ENCODE measurements around the gene NFIB.

NFIB gene

GRCh38 chr9:14209399-14210345, 104.3 kb downstream of the NFIB start:
- Histone ChIP-seq H3K9ac (ENCODE audit: low read length) (no peak overlapping the region), H3K4me1 (ENCODE audit: low read length) (no peaks in the 10 kb centered on the region), H3K9me3 (replicated peaks; ENCODE audit: insufficient read depth, low read length) (no peaks in the 10 kb centered on the region), H3K36me3 (replicated peaks; ENCODE audit: insufficient read depth, low read length) (no peaks in the 10 kb centered on the region), H3K79me2 (ENCODE audit: low read length) (no peaks in the 10 kb centered on the region), H3K4me3 (ENCODE audit: low read length) (no peak overlapping the region), H3F3A (ENCODE audit: insufficient read depth, low read length) (no peaks in the 10 kb centered on the region), H2AFZ (ENCODE audit: low read length) (no peak overlapping the region), H3K9me2 (replicated peaks; ENCODE audit: insufficient read depth, low read length) (no peaks in the 10 kb centered on the region), H4K20me1 (ENCODE audit: insufficient read depth, low read length) (no peaks in the 10 kb centered on the region), H3K4me2 (ENCODE audit: low read depth, low read length) (no peak overlapping the region), H3K27ac (ENCODE audit: low read length) (no peak overlapping the region), H3K27me3 (replicated peaks; ENCODE audit: insufficient read depth, low read length) (no peaks in the 10 kb centered on the region)
- TF ChIP-seq CTCF (IDR thresholded peaks at IDR 0.05; ENCODE audit: low read length) (no peak), EZH2 (optimal IDR thresholded peaks at IDR 0.05; ENCODE audit: low read depth, low read length) (no peak), EZH2phosphoT487 (IDR thresholded peaks at IDR 0.05; ENCODE audit: low read length) (no peak)
- DNase-seq = no peak

DNA sequence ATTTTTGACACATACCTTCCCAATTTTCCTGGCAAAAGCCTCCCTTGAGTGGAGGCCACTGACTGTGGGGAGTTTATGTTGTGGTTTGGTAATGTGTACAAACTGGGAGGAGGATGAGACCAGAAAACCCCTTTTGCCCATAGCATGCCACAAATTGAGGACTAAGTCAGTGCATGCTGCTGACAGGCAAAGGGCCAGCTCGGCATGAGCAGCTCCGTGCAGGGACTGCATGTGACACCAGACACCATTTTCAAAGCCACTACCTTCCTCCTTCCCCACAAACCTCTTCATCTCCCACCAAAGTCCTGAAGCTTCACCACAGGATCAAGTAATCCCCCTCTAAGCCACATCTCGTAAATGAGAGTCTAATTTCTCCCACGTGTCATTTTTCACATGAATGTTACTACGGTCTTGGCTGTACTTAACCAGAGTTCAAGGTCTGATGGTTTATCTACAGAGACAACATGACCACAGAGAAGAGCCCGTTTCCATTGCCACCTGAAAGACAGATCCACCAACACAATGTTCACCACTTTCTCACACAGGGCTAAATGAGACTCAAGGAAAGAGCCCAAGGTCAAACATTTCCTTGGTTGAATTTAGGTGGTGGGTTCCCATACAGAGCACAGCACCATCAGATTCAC, 106.5 kb downstream of the NFIB start:
- no peak for DNase-seq
- no peaks in the 10 kb centered on the region for H3K4me1 ChIP-seq (ENCODE audit: low read length)
- H3K4me2 ChIP-seq (ENCODE audit: low read depth, low read length) = no peak overlapping the region
- H3K79me2 ChIP-seq (ENCODE audit: low read length) = no peaks in the 10 kb centered on the region
- H3K36me3 ChIP-seq (replicated peaks; ENCODE audit: insufficient read depth, low read length) = no peaks in the 10 kb centered on the region
- no peaks in the 10 kb centered on the region for H3F3A ChIP-seq (ENCODE audit: insufficient read depth, low read length)
- no peak overlapping the region for H2AFZ ChIP-seq (ENCODE audit: low read length)
- TF ChIP-seq EZH2 (optimal IDR thresholded peaks at IDR 0.05; ENCODE audit: low read depth, low read length) (no peak), CTCF (IDR thresholded peaks at IDR 0.05; ENCODE audit: low read length) (no peak), EZH2phosphoT487 (IDR thresholded peaks at IDR 0.05; ENCODE audit: low read length) (no peak)
- no peaks in the 10 kb centered on the region for H4K20me1 ChIP-seq (ENCODE audit: insufficient read depth, low read length)
- no peak overlapping the region for H3K9ac ChIP-seq (ENCODE audit: low read length)
- no peak overlapping the region for H3K27ac ChIP-seq (ENCODE audit: low read length)
- no peaks in the 10 kb centered on the region for H3K9me3 ChIP-seq (replicated peaks; ENCODE audit: insufficient read depth, low read length)
- no peaks in the 10 kb centered on the region for H3K9me2 ChIP-seq (replicated peaks; ENCODE audit: insufficient read depth, low read length)
- no peaks in the 10 kb centered on the region for H3K27me3 ChIP-seq (replicated peaks; ENCODE audit: insufficient read depth, low read length)
- H3K4me3 ChIP-seq (ENCODE audit: low read length) = no peak overlapping the region

DNA sequence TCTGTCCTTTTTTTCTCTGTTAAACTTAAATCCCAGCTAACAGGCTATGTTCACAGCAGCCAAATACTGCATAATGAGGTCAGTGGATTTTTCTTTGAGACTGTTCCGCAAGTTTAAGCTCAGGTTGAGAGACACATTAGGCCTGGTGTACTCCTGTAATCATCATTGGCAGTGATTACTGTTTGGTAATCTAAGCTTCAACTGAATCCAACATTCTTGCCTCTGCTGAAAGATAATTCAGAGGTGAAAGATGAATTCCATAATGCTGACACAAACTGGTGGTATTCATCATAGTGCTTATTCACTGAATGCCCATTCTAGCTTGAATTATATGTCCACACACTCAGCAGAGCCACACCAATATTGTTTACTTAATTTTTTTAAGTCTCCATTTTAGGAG, 108.5 kb downstream of the NFIB start:
- Histone ChIP-seq H3K9ac (ENCODE audit: low read length) (no peak overlapping the region), H3K79me2 (ENCODE audit: low read length) (no peaks in the 10 kb centered on the region), H4K20me1 (ENCODE audit: insufficient read depth, low read length) (no peaks in the 10 kb centered on the region), H3K27me3 (replicated peaks; ENCODE audit: insufficient read depth, low read length) (no peaks in the 10 kb centered on the region), H2AFZ (ENCODE audit: low read length) (no peak overlapping the region), H3K9me2 (replicated peaks; ENCODE audit: insufficient read depth, low read length) (no peaks in the 10 kb centered on the region), H3K36me3 (replicated peaks; ENCODE audit: insufficient read depth, low read length) (no peaks in the 10 kb centered on the region), H3K4me1 (ENCODE audit: low read length) (no peaks in the 10 kb centered on the region), H3F3A (ENCODE audit: insufficient read depth, low read length) (no peaks in the 10 kb centered on the region), H3K4me3 (ENCODE audit: low read length) (no peak overlapping the region), H3K4me2 (ENCODE audit: low read depth, low read length) (no peak overlapping the region), H3K27ac (ENCODE audit: low read length) (no peak overlapping the region), H3K9me3 (replicated peaks; ENCODE audit: insufficient read depth, low read length) (no peaks in the 10 kb centered on the region)
- TF ChIP-seq EZH2 (optimal IDR thresholded peaks at IDR 0.05; ENCODE audit: low read depth, low read length) (no peak), EZH2phosphoT487 (IDR thresholded peaks at IDR 0.05; ENCODE audit: low read length) (no peak), CTCF (IDR thresholded peaks at IDR 0.05; ENCODE audit: low read length) (no peak)
- no peak for DNase-seq
